MCF 10A (cell line): ENCODE results near the gene CNTN6. TPM values are rescaled to one million over a fixed set of nuclear protein-coding genes. Genes with fewer than 3 reads are reported as not detected.

ENCODE experiments used
- BruUV-seq: library from RNA; stranded (reverse); fragments of 400-500 nt; replicated peaks from 2 replicates; lab custom pipeline; 2021; lab: Mats Ljungman, UMichigan
- CTCF ChIA-PET: fragments of 300-600 bp; sonication (Branson Sonifier 250); formaldehyde crosslinking; extraction: SDS; loops from one replicate; lab custom pipeline; 2021; ENCODE audit warnings: antibody characterized with exemption, inconsistent platforms; lab: Yijun Ruan, JAX
- POLR2A ChIA-PET: fragments of 300-600, 350-650 bp; sonication (Branson Sonifier 250); formaldehyde crosslinking; extraction: SDS; loops from one replicate; lab custom pipeline; 2020; ENCODE audit warnings: antibody characterized with exemption, inconsistent platforms; lab: Yijun Ruan, JAX
- DNase-seq: peaks from one replicate; pipeline ENCODE4 v3.0.0-alpha.2; 2018; ENCODE audit not compliant: unreplicated experiment
- H3K27ac Mint-ChIP-seq: one replicate; pipeline ENCODE4 v1.8.0; 2022; ENCODE audit warnings: mild to moderate bottlenecking, low read depth, mixed read lengths; ENCODE audit not compliant: unreplicated experiment
- H3K27me3 Mint-ChIP-seq: one replicate; pipeline ENCODE4 v1.8.0; 2022; ENCODE audit warnings: mixed read lengths; ENCODE audit not compliant: insufficient read depth, unreplicated experiment
- H3K36me3 Mint-ChIP-seq: one replicate; pipeline ENCODE4 v1.8.0; 2022; ENCODE audit warnings: mild to moderate bottlenecking, moderate library complexity, mixed read lengths; ENCODE audit not compliant: insufficient read depth, unreplicated experiment
- H3K4me1 Mint-ChIP-seq: one replicate; pipeline ENCODE4 v1.8.0; 2022; ENCODE audit warnings: mixed read lengths; ENCODE audit not compliant: insufficient read depth, unreplicated experiment
- H3K4me3 Mint-ChIP-seq: one replicate; pipeline ENCODE4 v1.8.0; 2022; ENCODE audit warnings: mild to moderate bottlenecking, moderate library complexity, mixed read lengths; ENCODE audit not compliant: unreplicated experiment
- H3K9me3 Mint-ChIP-seq: one replicate; pipeline ENCODE4 v1.8.0; 2022; ENCODE audit warnings: mixed read lengths; ENCODE audit not compliant: unreplicated experiment
- CTCF ChIP-seq: fragments of 200-600 bp; IDR thresholded peaks from one replicate; pipeline ENCODE4 v1.8.0; 2022; ENCODE audit warnings: antibody characterized with exemption, mild to moderate bottlenecking; ENCODE audit not compliant: unreplicated experiment
- intact Hi-C: fragments of 100-400 bp; cut with micrococcal nuclease; formaldehyde crosslinking; loops from 2 replicates; pipeline ENCODE4 v1.14.1; 2022
- total RNA-seq: library from RNA; stranded (reverse); gene quantifications from 2 replicates; pipeline ENCODE4 v1.2.3, GENCODE V29; 2022

CNTN6 gene
- total RNA-seq, 1 experiment from 2014 or later = not detected

GRCh38 chr3:1131166-1131565 is 38.3 kb downstream of the CNTN6 start:
- Mint-ChIP-seq H3K4me1 (no peaks in the 10 kb centered on the region), H3K36me3 (no peaks in the 10 kb centered on the region), H3K9me3 (no peaks in the 10 kb centered on the region), H3K27ac (no peak overlapping the region), H3K27me3 (no peaks in the 10 kb centered on the region), H3K4me3 (no peak overlapping the region)
- no peak for TF ChIP-seq CTCF
- POLR2A ChIA-PET = no interaction called here
- CTCF ChIA-PET = no interaction called here
- BruUV-seq = no TSS peak
- DNase-seq = no peak
- intact Hi-C loops = no loop called here

GRCh38 chr3:1135194-1135593 is 42.4 kb downstream of the CNTN6 start:
- Mint-ChIP-seq H3K27ac (no peak overlapping the region), H3K4me1 (no peaks in the 10 kb centered on the region), H3K36me3 (no peaks in the 10 kb centered on the region), H3K27me3 (no peaks in the 10 kb centered on the region), H3K4me3 (no peak overlapping the region), H3K9me3 (no peaks in the 10 kb centered on the region)
- intact Hi-C loops = no loop called here
- DNase-seq = no peak
- TF ChIP-seq CTCF = no peak
- CTCF ChIA-PET = interaction anchor here (0.7 kb wide), 1 partner anchor 9 kb away, joined by 5 read pairs; no protein-coding TSS in a partner anchor
- no TSS peak for BruUV-seq
- POLR2A ChIA-PET = no interaction called here

- no peaks in the 10 kb centered on the region for H3K36me3 Mint-ChIP-seq
- no peaks in the 10 kb centered on the region for H3K4me1 Mint-ChIP-seq
- POLR2A ChIA-PET = no interaction called here
- no peaks in the 10 kb centered on the region for H3K9me3 Mint-ChIP-seq
- no peak overlapping the region for H3K27ac Mint-ChIP-seq
- TF ChIP-seq CTCF = no peak
- intact Hi-C loops = no loop called here
- no peaks in the 10 kb centered on the region for H3K27me3 Mint-ChIP-seq
- no peak overlapping the region for H3K4me3 Mint-ChIP-seq
- no peak for DNase-seq
- BruUV-seq = no TSS peak
- CTCF ChIA-PET = no interaction called here
These were observed 45.2 kb downstream of the CNTN6 start for GRCh38 chr3:1138036-1138435.

- Mint-ChIP-seq H3K36me3 (no peaks in the 10 kb centered on the region), H3K4me1 (no peaks in the 10 kb centered on the region), H3K27ac (no peak overlapping the region), H3K4me3 (no peak overlapping the region), H3K9me3 (no peaks in the 10 kb centered on the region), H3K27me3 (no peaks in the 10 kb centered on the region)
- intact Hi-C loops = no loop called here
- no TSS peak for BruUV-seq
- TF ChIP-seq CTCF = no peak
- no peak for DNase-seq
- ChIA-PET POLR2A (no interaction called here), CTCF (no interaction called here)
These were observed 46.2 kb downstream of the CNTN6 start for GRCh38 chr3:1139071-1139470.
